ENCODE measurements around the gene NTN1.

NTN1 gene

GRCh38 chr17:9291912-9292560 lies 270.7 kb downstream of the NTN1 start:
- DNase-seq, result peak; percentile 6

DNA sequence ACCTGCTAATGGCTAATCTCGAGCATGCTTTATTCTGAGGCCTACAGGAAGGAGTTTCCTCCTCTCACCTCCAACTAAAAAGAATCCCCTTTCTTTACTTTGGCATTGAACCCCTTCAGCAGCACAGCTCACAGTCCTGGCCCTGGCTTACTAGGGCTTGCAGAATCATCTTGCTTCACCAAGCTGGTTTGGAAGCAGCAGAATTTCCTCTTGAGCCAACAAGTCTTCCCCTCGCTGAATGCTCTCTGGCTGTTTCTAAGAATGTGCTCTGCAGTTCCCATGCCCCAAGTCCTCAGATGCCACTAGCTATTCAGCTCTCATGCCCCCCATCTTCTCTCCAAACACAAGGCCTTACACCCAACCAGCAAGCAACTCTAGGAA lies 271.2 kb downstream of the NTN1 start:
- no peak for DNase-seq

Data from NCI-H748 treated with DMSO at 0.1 percent for 48 hours (cell line).